Neural cell (in vitro differentiated cells): ENCODE measurements around the gene DSCAM. TPM values are rescaled to one million over a fixed set of nuclear protein-coding genes. Genes with fewer than 3 reads are reported as not detected.

Experiments
- H2AFZ ChIP-seq: fragments of 200-600, 300-800 bp; sonication (generic), shearing (Covaris generic); 2 replicates; pipeline ENCODE4 v1.6.0; 2014; ENCODE audit warnings: low read depth, mild to moderate bottlenecking, antibody characterized with exemption, low read length, moderate library complexity
- H3F3A ChIP-seq: fragments of 200-600 bp; shearing (Covaris generic); 2 replicates; pipeline ENCODE4 v1.6.1; 2016; ENCODE audit warnings: mild to moderate bottlenecking, moderate library complexity, mixed read lengths, antibody characterized with exemption, low read length; ENCODE audit not compliant: insufficient read depth, poor library complexity, severe bottlenecking
- H3K27ac ChIP-seq: fragments of 200-600, 300-800 bp; sonication (generic), shearing (Covaris generic); 2 replicates; pipeline ENCODE4 v1.5.1; 2014; ENCODE audit warnings: mild to moderate bottlenecking, low read length, moderate library complexity
- H3K27me3 ChIP-seq: fragments of 300-800, 200-600 bp; sonication (generic), shearing (Covaris generic); 2 replicates; pipeline ENCODE4 v1.6.0; 2014; ENCODE audit warnings: mild to moderate bottlenecking, low read depth, low read length, moderate library complexity; ENCODE audit not compliant: insufficient read depth
- H3K36me3 ChIP-seq: fragments of 300-800, 200-600 bp; sonication (generic), shearing (Covaris generic); 2 replicates; pipeline ENCODE4 v1.5.1; 2014; ENCODE audit warnings: mild to moderate bottlenecking, antibody characterized with exemption, low read length, moderate library complexity; ENCODE audit not compliant: insufficient read depth
- H3K4me2 ChIP-seq: fragments of 300-800, 200-600 bp; sonication (generic), shearing (Covaris generic); 2 replicates; pipeline ENCODE4 v1.6.0; 2014; ENCODE audit warnings: mild to moderate bottlenecking, low read length
- H3K4me3 ChIP-seq: fragments of 300-800, 200-600 bp; sonication (generic), shearing (Covaris generic); 2 replicates; pipeline ENCODE4 v1.5.1; 2014; ENCODE audit warnings: mild to moderate bottlenecking, low read length, moderate library complexity
- H3K79me2 ChIP-seq: fragments of 200-600 bp; shearing (Covaris generic); replicated peaks from 2 replicates; pipeline ENCODE4 v1.6.0; 2014; ENCODE audit warnings: mild to moderate bottlenecking, low read length, moderate library complexity; ENCODE audit not compliant: insufficient read depth
- H3K9ac ChIP-seq: fragments of 300-800, 200-600 bp; sonication (generic), shearing (Covaris generic); 2 replicates; pipeline ENCODE4 v1.6.1; 2016; ENCODE audit warnings: mild to moderate bottlenecking, low read length, mixed read lengths
- H3K9me2 ChIP-seq: fragments of 200-600 bp; shearing (Covaris generic); 2 replicates; pipeline ENCODE4 v1.6.1; 2016; ENCODE audit warnings: mild to moderate bottlenecking, low read length, mixed read lengths; ENCODE audit not compliant: insufficient read depth
- H3K9me3 ChIP-seq: fragments of 200-600, 300-800 bp; sonication (generic), shearing (Covaris generic); 2 replicates; pipeline ENCODE4 v1.6.1; 2016; ENCODE audit warnings: mild to moderate bottlenecking, mixed run types, low read length, moderate library complexity, mixed read lengths
- H4K20me1 ChIP-seq: fragments of 200-600 bp; shearing (Covaris generic); 2 replicates; pipeline ENCODE4 v1.6.1; 2016; ENCODE audit warnings: mild to moderate bottlenecking, mixed run types; ENCODE audit not compliant: insufficient read depth
- EP300 ChIP-seq: fragments of 450-650 bp; conservative IDR thresholded peaks from 2 replicates; pipeline ENCODE4 v1.6.1; 2014; ENCODE audit warnings: antibody characterized with exemption, mild to moderate bottlenecking, moderate library complexity; ENCODE audit not compliant: poor library complexity, severe bottlenecking
- EZH2 ChIP-seq: fragments of 200-600, 300-800 bp; shearing (Covaris generic), sonication (generic); IDR thresholded peaks from 2 replicates; pipeline ENCODE4 v1.6.1; 2014; ENCODE audit warnings: antibody characterized with exemption, low read length, borderline replicate concordance, mild to moderate bottlenecking; ENCODE audit not compliant: insufficient read depth, poor library complexity, severe bottlenecking
- MXI1 ChIP-seq: fragments of 450-650 bp; conservative IDR thresholded peaks from 2 replicates; pipeline ENCODE4 v1.6.1; 2014; ENCODE audit warnings: antibody characterized with exemption, mild to moderate bottlenecking; ENCODE audit not compliant: poor library complexity, severe bottlenecking
- POLR2AphosphoS5 ChIP-seq: IDR thresholded peaks from 2 replicates; pipeline ENCODE4 v1.6.1; 2012
- RAD21 ChIP-seq: fragments of 450-650 bp; conservative IDR thresholded peaks from 2 replicates; pipeline ENCODE4 v1.6.1; 2014; ENCODE audit warnings: antibody characterized with exemption, mild to moderate bottlenecking, moderate library complexity
- REST ChIP-seq: IDR thresholded peaks from 2 replicates; pipeline ENCODE4 v1.6.1; 2012; ENCODE audit warnings: borderline replicate concordance
- SMC3 ChIP-seq: fragments of 450-650 bp; conservative IDR thresholded peaks from 2 replicates; pipeline ENCODE4 v1.6.1; 2014; ENCODE audit warnings: antibody characterized with exemption, mild to moderate bottlenecking, moderate library complexity; ENCODE audit not compliant: poor library complexity
- TAF1 ChIP-seq: IDR thresholded peaks from 2 replicates; pipeline ENCODE4 v1.6.1; 2012; ENCODE audit warnings: low read depth
- polyA plus RNA-seq: library from polyadenylated mRNA; depleted of rRNA; stranded (reverse); fragments of >200 nt; gene quantifications from 2 replicates; pipeline ENCODE4 v1.2.3, GENCODE V29; 2014
- TF ChIP-seq, protein P1 (sequence below): fragments of 450-650 bp; IDR thresholded peaks from 2 replicates; pipeline ENCODE4 v1.5.1; 2014; ENCODE audit warnings: antibody characterized with exemption, mild to moderate bottlenecking, moderate library complexity; ENCODE audit not compliant: poor library complexity, severe bottlenecking

DSCAM gene
- polyA plus RNA-seq, 1 donor from 2014 or later = 5.3 TPM

- Histone ChIP-seq H2AFZ (no peak overlapping the region), H3F3A (no peaks in the 10 kb centered on the region), H3K9me3 (no peaks in the 10 kb centered on the region), H3K27ac (no peak overlapping the region), H3K79me2 (no peaks in the 10 kb centered on the region), H3K36me3 (no peaks in the 10 kb centered on the region), H3K9ac (no peak overlapping the region), H3K27me3 (no peaks in the 10 kb centered on the region), H3K9me2 (no peaks in the 10 kb centered on the region), H3K4me2 (no peak overlapping the region), H3K4me3 (no peak overlapping the region), H4K20me1 (no peaks in the 10 kb centered on the region)
- TF ChIP-seq REST = no peak
- TF ChIP-seq SMC3 = no peak
- TF ChIP-seq EP300 = no peak
- TF ChIP-seq MXI1 = no peak
- no peak for TF ChIP-seq TAF1
- TF ChIP-seq EZH2 = no peak
- TF ChIP-seq, protein P1, sequence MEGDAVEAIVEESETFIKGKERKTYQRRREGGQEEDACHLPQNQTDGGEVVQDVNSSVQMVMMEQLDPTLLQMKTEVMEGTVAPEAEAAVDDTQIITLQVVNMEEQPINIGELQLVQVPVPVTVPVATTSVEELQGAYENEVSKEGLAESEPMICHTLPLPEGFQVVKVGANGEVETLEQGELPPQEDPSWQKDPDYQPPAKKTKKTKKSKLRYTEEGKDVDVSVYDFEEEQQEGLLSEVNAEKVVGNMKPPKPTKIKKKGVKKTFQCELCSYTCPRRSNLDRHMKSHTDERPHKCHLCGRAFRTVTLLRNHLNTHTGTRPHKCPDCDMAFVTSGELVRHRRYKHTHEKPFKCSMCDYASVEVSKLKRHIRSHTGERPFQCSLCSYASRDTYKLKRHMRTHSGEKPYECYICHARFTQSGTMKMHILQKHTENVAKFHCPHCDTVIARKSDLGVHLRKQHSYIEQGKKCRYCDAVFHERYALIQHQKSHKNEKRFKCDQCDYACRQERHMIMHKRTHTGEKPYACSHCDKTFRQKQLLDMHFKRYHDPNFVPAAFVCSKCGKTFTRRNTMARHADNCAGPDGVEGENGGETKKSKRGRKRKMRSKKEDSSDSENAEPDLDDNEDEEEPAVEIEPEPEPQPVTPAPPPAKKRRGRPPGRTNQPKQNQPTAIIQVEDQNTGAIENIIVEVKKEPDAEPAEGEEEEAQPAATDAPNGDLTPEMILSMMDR = no peak
- TF ChIP-seq RAD21 = no peak
- no peak for TF ChIP-seq POLR2AphosphoS5
These were observed 372.4 kb downstream of the DSCAM start for GRCh38 chr21:40474513-40474912.

DNA sequence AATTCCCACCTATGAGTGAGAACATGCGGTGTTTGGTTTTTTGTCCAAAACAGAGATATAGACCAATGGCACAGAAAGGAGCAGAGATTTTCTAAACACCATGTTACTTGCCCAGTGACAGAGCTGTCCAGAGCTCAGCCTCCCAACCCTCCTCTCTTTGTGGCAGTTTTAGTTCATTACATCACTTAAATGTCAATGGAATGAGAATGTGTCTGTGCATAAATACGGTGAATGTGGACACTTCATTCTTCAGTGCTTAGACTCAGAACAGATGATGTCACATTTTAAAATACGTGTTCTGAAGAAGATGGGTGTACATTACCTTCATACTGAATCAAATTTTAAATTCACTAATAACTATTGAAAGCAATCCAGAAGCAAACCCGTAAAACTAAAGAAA, 374.9 kb downstream of the DSCAM start:
- H3K27me3 ChIP-seq = no peaks in the 10 kb centered on the region
- no peak overlapping the region for H3K27ac ChIP-seq
- no peaks in the 10 kb centered on the region for H3K9me3 ChIP-seq
- H3F3A ChIP-seq = no peaks in the 10 kb centered on the region
- no peaks in the 10 kb centered on the region for H3K79me2 ChIP-seq
- no peak overlapping the region for H2AFZ ChIP-seq
- H3K4me2 ChIP-seq = no peak overlapping the region
- TF ChIP-seq EP300 = no peak
- no peaks in the 10 kb centered on the region for H4K20me1 ChIP-seq
- no peak overlapping the region for H3K4me3 ChIP-seq
- no peaks in the 10 kb centered on the region for H3K9me2 ChIP-seq
- H3K36me3 ChIP-seq = no peaks in the 10 kb centered on the region
- no peak overlapping the region for H3K9ac ChIP-seq

DNA sequence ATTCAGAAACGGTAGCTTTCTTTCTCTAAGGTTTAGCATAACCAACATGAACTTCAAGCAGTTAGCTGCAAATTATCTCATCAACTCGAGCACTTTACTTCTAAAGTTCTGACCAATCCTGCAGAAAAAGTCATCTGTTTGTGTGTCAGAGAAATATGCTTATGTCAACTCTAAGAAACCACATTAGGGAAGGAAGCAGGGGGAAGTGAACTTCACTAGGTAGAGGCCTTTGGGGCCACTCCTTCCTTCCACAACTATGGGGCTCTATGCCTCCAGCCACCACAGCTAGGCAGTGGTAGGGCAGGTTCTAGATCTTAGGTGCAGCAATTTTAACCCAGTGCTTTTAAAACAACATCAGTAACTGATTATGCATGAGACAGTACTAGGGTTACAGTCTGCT, 375.9 kb downstream of the DSCAM start:
- no peak overlapping the region for H2AFZ ChIP-seq
- H3K36me3 ChIP-seq = no peaks in the 10 kb centered on the region
- no peak for TF ChIP-seq TAF1
- H4K20me1 ChIP-seq = no peaks in the 10 kb centered on the region
- H3K79me2 ChIP-seq = no peaks in the 10 kb centered on the region
- H3K9me2 ChIP-seq = no peaks in the 10 kb centered on the region
- H3K4me3 ChIP-seq = no peak overlapping the region
- no peaks in the 10 kb centered on the region for H3K9me3 ChIP-seq
- H3K27ac ChIP-seq = no peak overlapping the region
- no peak overlapping the region for H3K4me2 ChIP-seq
- no peak overlapping the region for H3K9ac ChIP-seq
- no peaks in the 10 kb centered on the region for H3K27me3 ChIP-seq
- H3F3A ChIP-seq = no peaks in the 10 kb centered on the region
